ENCODE measurements around the gene RHBDF2. TPM values are rescaled to one million over a fixed set of nuclear protein-coding genes. Genes with fewer than 3 reads are reported as not detected.

The RHBDF2 gene
- total and polyA plus RNA-seq, 2 donors (not counting 1 experiment from before 2014, with no cell fraction given) = 288 to 482 TPM

DNA sequence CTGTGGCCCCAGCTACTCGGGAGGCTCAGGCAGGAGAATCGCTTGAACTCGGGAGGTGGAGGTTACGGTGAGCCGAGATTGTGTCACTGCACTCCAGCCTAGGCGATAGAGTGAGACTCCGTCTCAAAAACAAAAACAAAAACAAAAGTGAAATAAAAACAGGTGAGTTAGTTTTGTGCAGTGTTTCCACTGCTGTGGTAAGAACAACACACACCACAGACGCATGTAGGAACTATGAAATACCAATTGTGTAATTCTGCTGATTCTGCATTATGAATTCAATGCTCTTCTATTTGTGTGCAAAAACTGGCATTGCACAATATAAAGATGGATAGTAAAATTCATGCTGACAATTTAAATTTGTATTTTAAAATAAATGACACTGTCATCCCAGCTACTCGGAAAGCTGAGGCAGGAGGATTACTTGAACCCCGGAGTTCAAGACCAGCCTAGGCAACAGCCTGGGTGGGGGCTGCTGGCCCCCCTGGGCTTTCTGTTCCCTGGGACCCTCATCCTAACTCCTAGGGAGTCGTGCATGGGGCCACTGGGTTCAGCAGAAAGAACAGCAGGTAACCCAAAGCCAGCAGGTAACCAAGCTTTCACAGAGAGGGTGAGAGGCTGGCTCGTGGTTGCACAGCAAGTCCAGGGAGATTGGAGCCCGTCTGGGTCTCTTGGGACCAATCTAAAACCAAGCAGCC lies 10.6 kb upstream of the RHBDF2 start:
- ChIA-PET CTCF (interaction anchor here (0.6 to 18.2 kb wide), 10 partner anchors 9 to 114 kb away, joined by 3 to 442 read pairs (median 6); partner anchors contain the start of genes AANAT and CYGB), POLR2A (no interaction called here)
- ATAC-seq (ENCODE audit: low read depth) (no peak), DNase-seq (no peak)
- H2AFZ ChIP-seq (ENCODE audit: insufficient read depth, low read depth, low read length, poor library complexity, severe bottlenecking) = no peak overlapping the region
- H3K9ac ChIP-seq (ENCODE audit: low read length) = no peak overlapping the region
- H3K27ac ChIP-seq (ENCODE audit: low read length in 2 of 2) = no peak overlapping the region
- H3K36me3 ChIP-seq (replicated peaks in 1 of 2; ENCODE audit: control extremely low read depth in 1 of 2, control insufficient read depth in 1 of 2, extremely low read depth in 1 of 2, insufficient read depth in 2 of 2, low read length in 1 of 2) = no peaks in the 10 kb centered on the region
- no peak overlapping the region for H3K4me3 ChIP-seq (ENCODE audit: control extremely low read depth in 1 of 5, extremely low read depth in 1 of 5, insufficient read depth in 1 of 5, low read depth in 2 of 5, low read length in 4 of 5)
- intact Hi-C loops (cut with micrococcal nuclease) = no loop called here
- H3K27ac Mint-ChIP-seq = peak overlapping the region; percentile 51
- H3K9me3 Mint-ChIP-seq (ENCODE audit: insufficient read depth) = no peaks in the 10 kb centered on the region
- peaks cover 2% of the 10 kb centered on the region for H3K27me3 Mint-ChIP-seq
- no peak for TF ChIP-seq EZH2 (IDR thresholded peaks at IDR 0.05; ENCODE audit: borderline replicate concordance, insufficient read depth, low read depth, low read length, poor library complexity, severe bottlenecking)
- TF ChIP-seq, protein P1, sequence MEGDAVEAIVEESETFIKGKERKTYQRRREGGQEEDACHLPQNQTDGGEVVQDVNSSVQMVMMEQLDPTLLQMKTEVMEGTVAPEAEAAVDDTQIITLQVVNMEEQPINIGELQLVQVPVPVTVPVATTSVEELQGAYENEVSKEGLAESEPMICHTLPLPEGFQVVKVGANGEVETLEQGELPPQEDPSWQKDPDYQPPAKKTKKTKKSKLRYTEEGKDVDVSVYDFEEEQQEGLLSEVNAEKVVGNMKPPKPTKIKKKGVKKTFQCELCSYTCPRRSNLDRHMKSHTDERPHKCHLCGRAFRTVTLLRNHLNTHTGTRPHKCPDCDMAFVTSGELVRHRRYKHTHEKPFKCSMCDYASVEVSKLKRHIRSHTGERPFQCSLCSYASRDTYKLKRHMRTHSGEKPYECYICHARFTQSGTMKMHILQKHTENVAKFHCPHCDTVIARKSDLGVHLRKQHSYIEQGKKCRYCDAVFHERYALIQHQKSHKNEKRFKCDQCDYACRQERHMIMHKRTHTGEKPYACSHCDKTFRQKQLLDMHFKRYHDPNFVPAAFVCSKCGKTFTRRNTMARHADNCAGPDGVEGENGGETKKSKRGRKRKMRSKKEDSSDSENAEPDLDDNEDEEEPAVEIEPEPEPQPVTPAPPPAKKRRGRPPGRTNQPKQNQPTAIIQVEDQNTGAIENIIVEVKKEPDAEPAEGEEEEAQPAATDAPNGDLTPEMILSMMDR (IDR thresholded peaks at IDR 0.05) = no peak
- H3K79me2 ChIP-seq (ENCODE audit: control insufficient read depth, insufficient read depth, low read length) = no peaks in the 10 kb centered on the region
- H3K4me2 ChIP-seq (replicated peaks; ENCODE audit: low read depth, low read length, poor library complexity, severe bottlenecking) = no peak overlapping the region
- WGBS (ENCODE audit: insufficient coverage) = 66% methylated on average over 4 of the region's 13 CpGs
- peaks cover 31% of the 10 kb centered on the region for H3K4me1 Mint-ChIP-seq
- no peaks in the 10 kb centered on the region for H3K9me3 ChIP-seq (ENCODE audit: control extremely low read depth in 1 of 3, control insufficient read depth in 2 of 3, insufficient read depth in 1 of 3, low read length in 2 of 3)
- no peaks in the 10 kb centered on the region for H3K27me3 ChIP-seq (replicated peaks in 1 of 4; ENCODE audit: control extremely low read depth in 1 of 4, control insufficient read depth in 3 of 4, insufficient read depth in 4 of 4, low read length in 3 of 4)
- no peak overlapping the region for H3K4me3 Mint-ChIP-seq
- H4K20me1 ChIP-seq (ENCODE audit: control insufficient read depth, insufficient read depth, low read length, poor library complexity, severe bottlenecking) = no peaks in the 10 kb centered on the region
- H3K4me1 ChIP-seq (ENCODE audit: control insufficient read depth in 2 of 2, insufficient read depth in 2 of 2, low read length in 2 of 2) = peaks cover 17 to 18% of the 10 kb centered on the region in 2 donors

DNA sequence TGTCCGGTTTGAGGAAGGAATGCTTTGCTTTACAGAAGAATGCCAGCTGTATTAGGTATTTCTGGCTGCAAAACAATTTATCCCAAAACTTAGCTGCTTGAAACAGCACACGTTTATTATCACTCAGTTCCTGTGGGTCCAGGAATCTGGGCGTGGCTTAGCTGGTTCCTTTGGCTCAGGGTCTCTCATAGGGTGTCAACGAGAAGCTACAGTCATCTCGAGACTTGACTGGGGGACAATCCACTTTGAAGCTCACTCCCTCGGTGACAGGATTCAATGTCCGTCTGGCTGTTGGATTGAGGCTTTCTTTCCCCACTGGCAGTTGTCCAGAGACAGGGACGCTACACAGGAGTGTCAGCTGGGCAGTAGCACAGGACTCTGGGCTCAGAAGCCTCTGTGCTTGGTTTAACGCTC lies 9.6 kb upstream of the RHBDF2 start:
- H3K4me2 ChIP-seq (replicated peaks; ENCODE audit: low read depth, low read length, poor library complexity, severe bottlenecking) = no peak overlapping the region
- peaks cover 32% of the 10 kb centered on the region for H3K4me1 Mint-ChIP-seq
- peak overlapping the region; percentile 51 for H3K27ac Mint-ChIP-seq
- DNase-seq (no peak), ATAC-seq (ENCODE audit: low read depth) (no peak)
- ChIA-PET POLR2A (interaction anchor here (0.5 kb wide), 1 partner anchor 44 kb away, joined by 9 read pairs; no protein-coding TSS in a partner anchor), CTCF (interaction anchor here (0.6 to 20.8 kb wide), 11 partner anchors 9 to 208 kb away, joined by 3 to 442 read pairs (median 6); partner anchors contain the start of genes AANAT and RHBDF2)
- no peak overlapping the region for H3K4me3 ChIP-seq (ENCODE audit: control extremely low read depth in 1 of 5, extremely low read depth in 1 of 5, insufficient read depth in 1 of 5, low read depth in 2 of 5, low read length in 4 of 5)
- H3K9ac ChIP-seq (ENCODE audit: low read length) = no peak overlapping the region
- H3K9me3 ChIP-seq (ENCODE audit: control extremely low read depth in 1 of 3, control insufficient read depth in 2 of 3, insufficient read depth in 1 of 3, low read length in 2 of 3) = no peaks in the 10 kb centered on the region
- H3K9me3 Mint-ChIP-seq (ENCODE audit: insufficient read depth) = no peaks in the 10 kb centered on the region
- H3K27me3 ChIP-seq (replicated peaks in 1 of 4; ENCODE audit: control extremely low read depth in 1 of 4, control insufficient read depth in 3 of 4, insufficient read depth in 4 of 4, low read length in 3 of 4) = no peaks in the 10 kb centered on the region
- no peak overlapping the region for H3K27ac ChIP-seq (ENCODE audit: low read length in 2 of 2)
- H2AFZ ChIP-seq (ENCODE audit: insufficient read depth, low read depth, low read length, poor library complexity, severe bottlenecking) = no peak overlapping the region
- peaks cover 5% of the 10 kb centered on the region for H3K79me2 ChIP-seq (ENCODE audit: control insufficient read depth, insufficient read depth, low read length)
- WGBS (ENCODE audit: insufficient coverage) = 69% methylated on average over 9 of the region's 9 CpGs
- intact Hi-C loops (cut with micrococcal nuclease) = no loop called here
- H3K4me3 Mint-ChIP-seq = no peak overlapping the region
- H3K4me1 ChIP-seq (ENCODE audit: control insufficient read depth in 2 of 2, insufficient read depth in 2 of 2, low read length in 2 of 2) = peaks cover 14 to 19% of the 10 kb centered on the region in 2 donors
- no peak for TF ChIP-seq EZH2 (IDR thresholded peaks at IDR 0.05; ENCODE audit: borderline replicate concordance, insufficient read depth, low read depth, low read length, poor library complexity, severe bottlenecking)
- TF ChIP-seq, protein P1 (IDR thresholded peaks at IDR 0.05) = no peak
- H4K20me1 ChIP-seq (ENCODE audit: control insufficient read depth, insufficient read depth, low read length, poor library complexity, severe bottlenecking) = no peaks in the 10 kb centered on the region
- no peaks in the 10 kb centered on the region for H3K36me3 ChIP-seq (replicated peaks in 1 of 2; ENCODE audit: control extremely low read depth in 1 of 2, control insufficient read depth in 1 of 2, extremely low read depth in 1 of 2, insufficient read depth in 2 of 2, low read length in 1 of 2)
- H3K27me3 Mint-ChIP-seq = peaks cover 2% of the 10 kb centered on the region

Data from B cell (primary cell).